Panc1 (cell line): ENCODE results near the gene CEP41. TPM values are rescaled to one million over a fixed set of nuclear protein-coding genes. Genes with fewer than 3 reads are reported as not detected.

Source experiments
- ATAC-seq: fragments of 200-7000 bp; cut with Tn5 transposase; 2 replicates; pipeline ENCODE4 v1.9.1; 2020; ENCODE audit warnings: mild to moderate bottlenecking, moderate library complexity
- BruUV-seq: library from RNA; stranded (reverse); fragments of 400-500 nt; replicated peaks from 2 replicates; lab custom pipeline; 2021; lab: Mats Ljungman, UMichigan
- CTCF ChIA-PET: fragments of 300-600 bp; sonication (Branson Sonifier 250); formaldehyde crosslinking; loops from one replicate; lab custom pipeline; 2022; ENCODE audit warnings: antibody characterized with exemption; lab: Charles Lee
- POLR2A ChIA-PET: fragments of 300-600 bp; sonication (Branson Sonifier 250); formaldehyde crosslinking; loops from one replicate; lab custom pipeline; 2022; ENCODE audit warnings: antibody characterized with exemption; lab: Charles Lee
- DNase-seq: peaks from one replicate; pipeline ENCODE4 v3.0.0-alpha.2; 2010; ENCODE audit warnings: low read depth, low spot score
- H3K27ac ChIP-seq: 2 replicates; pipeline ENCODE4 v1.5.1; 2011; ENCODE audit warnings: mild to moderate bottlenecking, low read length, inconsistent platforms
- H3K27me3 ChIP-seq: fragments of 200-500 bp; sonication (Bioruptor generic); 2 replicates; pipeline ENCODE4 v1.6.0; 2014; ENCODE audit warnings: low read length, inconsistent platforms; ENCODE audit not compliant: control insufficient read depth, insufficient read depth
- H3K36me3 ChIP-seq: fragments of 200-500 bp; sonication (Bioruptor generic); 2 replicates; pipeline ENCODE4 v1.5.1; 2014; ENCODE audit warnings: inconsistent platforms, mild to moderate bottlenecking, low read length, moderate library complexity; ENCODE audit not compliant: control insufficient read depth, insufficient read depth
- H3K4me1 ChIP-seq: 2 replicates; pipeline ENCODE4 v1.5.1; 2011; ENCODE audit warnings: inconsistent platforms, mild to moderate bottlenecking, low read length, moderate library complexity; ENCODE audit not compliant: control insufficient read depth, insufficient read depth
- H3K4me3 ChIP-seq, 2 experiments: 2 replicates each; pipeline ENCODE4 v1.5.1; 2011 to 2012; ENCODE audit warnings: low read depth in 2 of 2, low read length in 2 of 2, mild to moderate bottlenecking in 2 of 2, inconsistent platforms in 1 of 2, moderate library complexity in 1 of 2
- H3K9me3 ChIP-seq: fragments of 200-500 bp; sonication (Bioruptor generic); 2 replicates; pipeline ENCODE4 v1.5.1; 2014; ENCODE audit warnings: low read depth, mild to moderate bottlenecking, inconsistent platforms, low read length, moderate library complexity; ENCODE audit not compliant: control insufficient read depth, insufficient read depth
- CTCF ChIP-seq: fragments of 450-650 bp; IDR thresholded peaks from 2 replicates; pipeline ENCODE4 v1.5.1; 2017; ENCODE audit warnings: mild to moderate bottlenecking
- POLR2AphosphoS5 ChIP-seq: IDR thresholded peaks from 2 replicates; pipeline ENCODE4 v1.6.1; 2012; ENCODE audit warnings: mild to moderate bottlenecking, low read depth, low read length, moderate library complexity
- REST ChIP-seq, 2 experiments: IDR thresholded peaks; 2 replicates each; pipeline ENCODE4 v1.6.1; 2011 to 2012; ENCODE audit warnings: low read depth in 2 of 2, control low read depth in 1 of 2, low read length in 1 of 2, mild to moderate bottlenecking in 1 of 2, moderate library complexity in 1 of 2; ENCODE audit not compliant: insufficient read depth in 1 of 2
- SIN3A ChIP-seq: IDR thresholded peaks from 2 replicates; pipeline ENCODE4 v1.6.1; 2012; ENCODE audit warnings: low read depth, mild to moderate bottlenecking, low read length, moderate library complexity, borderline replicate concordance; ENCODE audit not compliant: insufficient read depth
- TCF7L2 ChIP-seq: IDR thresholded peaks from 2 replicates; pipeline ENCODE4 v1.6.1; 2011; ENCODE audit warnings: mild to moderate bottlenecking, low read depth, low read length, inconsistent platforms
- in situ Hi-C: cut with HindIII; loops from 2 replicates; pipeline ENCODE4 v1.10.0; 2016; ENCODE audit warnings: low sequenced_read_pairs, low pct_unique_long_range_greater_than_20kb
- intact Hi-C: fragments of 100-400 bp; cut with micrococcal nuclease; formaldehyde crosslinking; loops from one replicate; pipeline ENCODE4 v1.10.0; 2022; ENCODE audit not compliant: unreplicated experiment
- total RNA-seq: library from RNA; stranded (reverse); gene quantifications from one replicate; pipeline ENCODE4 v1.2.1, GENCODE V29; 2021; ENCODE audit not compliant: unreplicated experiment

Gene CEP41
- total RNA-seq, 1 experiment from 2014 or later: 13.2 TPM

GRCh38 chr7:130397758-130398073 lies 43.1 kb downstream of the CEP41 start:
- DNase-seq (no peak), ATAC-seq (no peak)
- in situ Hi-C loops: no loop called here
- H3K4me1 ChIP-seq: no peaks in the 10 kb centered on the region
- TF ChIP-seq POLR2AphosphoS5: no peak
- no peak for TF ChIP-seq CTCF
- TF ChIP-seq TCF7L2: no peak
- H3K36me3 ChIP-seq: no peaks in the 10 kb centered on the region
- ChIA-PET CTCF (no interaction called here), POLR2A (no interaction called here)
- no peaks in the 10 kb centered on the region for H3K27me3 ChIP-seq
- H3K9me3 ChIP-seq: no peaks in the 10 kb centered on the region
- no peak overlapping the region for H3K27ac ChIP-seq
- H3K4me3 ChIP-seq: no peak overlapping the region
- intact Hi-C loops: no loop called here
- BruUV-seq: no TSS peak

GRCh38 chr7:130397051-130397757 lies 43.6 kb downstream of the CEP41 start:
- POLR2A ChIA-PET: no interaction called here
- intact Hi-C loops: no loop called here
- in situ Hi-C loops: no loop called here
- Histone ChIP-seq H3K9me3 (no peaks in the 10 kb centered on the region), H3K36me3 (no peaks in the 10 kb centered on the region), H3K4me3 (no peak overlapping the region), H3K27ac (no peak overlapping the region), H3K27me3 (no peaks in the 10 kb centered on the region), H3K4me1 (no peaks in the 10 kb centered on the region)
- no peak for ATAC-seq
- CTCF ChIA-PET: no interaction called here
- no TSS peak for BruUV-seq
- no peak for DNase-seq
- TF ChIP-seq SIN3A: no peak
- no peak for TF ChIP-seq CTCF
- no peak for TF ChIP-seq REST (IDR thresholded peaks at IDR 0.05; ENCODE audit: insufficient read depth in 1 of 2, low read depth in 2 of 2, low read length in 1 of 2)
- no peak for TF ChIP-seq TCF7L2
- TF ChIP-seq POLR2AphosphoS5: no peak
